MM.1S (cell line): Measurements from ENCODE around the gene CPXM2.

Experiments
- DNase-seq: peaks from one replicate; pipeline ENCODE4 v3.0.0-alpha.2; 2015
- H2AFZ ChIP-seq: fragments of 300-600 bp; sonication (generic); 2 replicates; pipeline ENCODE4 v1.6.0; 2016; ENCODE audit warnings: antibody characterized with exemption, low read length
- H3F3A ChIP-seq: fragments of 300-600 bp; sonication (generic); 2 replicates; pipeline ENCODE4 v1.6.1; 2016; ENCODE audit warnings: mild to moderate bottlenecking, antibody characterized with exemption, low read length, moderate library complexity, mixed read lengths; ENCODE audit not compliant: insufficient read depth
- H3K27ac ChIP-seq: fragments of 300-600 bp; sonication (generic); 2 replicates; pipeline ENCODE4 v1.5.1; 2016; ENCODE audit warnings: mild to moderate bottlenecking, low read length
- H3K27me3 ChIP-seq: fragments of 300-600 bp; sonication (generic); replicated peaks from 2 replicates; pipeline ENCODE4 v1.6.0; 2016; ENCODE audit warnings: low read length; ENCODE audit not compliant: insufficient read depth
- H3K36me3 ChIP-seq: fragments of 300-600 bp; sonication (generic); replicated peaks from 2 replicates; pipeline ENCODE4 v1.6.1; 2016; ENCODE audit warnings: mild to moderate bottlenecking, low read length, mixed read lengths; ENCODE audit not compliant: insufficient read depth
- H3K4me1 ChIP-seq: fragments of 300-600 bp; sonication (generic); 2 replicates; pipeline ENCODE4 v1.6.1; 2016; ENCODE audit warnings: low read length, mixed read lengths
- H3K4me2 ChIP-seq: fragments of 300-600 bp; sonication (generic); 2 replicates; pipeline ENCODE4 v1.6.0; 2016; ENCODE audit warnings: low read depth, low read length
- H3K4me3 ChIP-seq: fragments of 300-600 bp; sonication (generic); 2 replicates; pipeline ENCODE4 v1.5.1; 2016; ENCODE audit warnings: low read length, mixed read lengths
- H3K79me2 ChIP-seq: fragments of 300-600 bp; sonication (generic); 2 replicates; pipeline ENCODE4 v1.6.1; 2016; ENCODE audit warnings: mixed run types, low read length, mixed read lengths
- H3K9ac ChIP-seq: fragments of 300-600 bp; sonication (generic); 2 replicates; pipeline ENCODE4 v1.6.1; 2016; ENCODE audit warnings: low read length, mixed read lengths
- H3K9me2 ChIP-seq: fragments of 300-600 bp; sonication (generic); replicated peaks from 2 replicates; pipeline ENCODE4 v1.6.1; 2016; ENCODE audit warnings: mild to moderate bottlenecking, low read length, mixed read lengths; ENCODE audit not compliant: insufficient read depth
- H3K9me3 ChIP-seq: fragments of 300-600 bp; sonication (generic); replicated peaks from 2 replicates; pipeline ENCODE4 v1.6.1; 2016; ENCODE audit warnings: mild to moderate bottlenecking, low read length, mixed read lengths; ENCODE audit not compliant: insufficient read depth
- H4K20me1 ChIP-seq: fragments of 300-600 bp; sonication (generic); 2 replicates; pipeline ENCODE4 v1.6.1; 2016; ENCODE audit warnings: mild to moderate bottlenecking, low read length, moderate library complexity, mixed read lengths; ENCODE audit not compliant: insufficient read depth
- CTCF ChIP-seq: fragments of 300-600 bp; sonication (generic); IDR thresholded peaks from 2 replicates; pipeline ENCODE4 v1.5.1; 2016; ENCODE audit warnings: antibody characterized with exemption, low read length, mixed read lengths
- EZH2 ChIP-seq: fragments of 300-600 bp; sonication (generic); optimal IDR thresholded peaks from 2 replicates; pipeline ENCODE3; 2017; ENCODE audit warnings: low read depth, mild to moderate bottlenecking, antibody characterized with exemption, low read length, mixed read lengths
- EZH2phosphoT487 ChIP-seq: fragments of 300-600 bp; sonication (generic); IDR thresholded peaks from 2 replicates; pipeline ENCODE4 v1.6.1; 2018; ENCODE audit warnings: antibody characterized with exemption, low read length

Gene CPXM2

GRCh38 chr10:123703195-123703790, 188.3 kb downstream of the CPXM2 start:
- no peaks in the 10 kb centered on the region for H3K9me2 ChIP-seq
- no peak overlapping the region for H3K27ac ChIP-seq
- no peaks in the 10 kb centered on the region for H3K4me1 ChIP-seq
- H4K20me1 ChIP-seq = no peaks in the 10 kb centered on the region
- no peaks in the 10 kb centered on the region for H3F3A ChIP-seq
- no peak overlapping the region for H3K9ac ChIP-seq
- no peaks in the 10 kb centered on the region for H3K27me3 ChIP-seq
- DNase-seq = no peak
- H3K79me2 ChIP-seq = no peaks in the 10 kb centered on the region
- no peak overlapping the region for H2AFZ ChIP-seq
- TF ChIP-seq EZH2 (no peak), EZH2phosphoT487 (no peak), CTCF (no peak)
- H3K9me3 ChIP-seq = no peaks in the 10 kb centered on the region
- H3K36me3 ChIP-seq = no peaks in the 10 kb centered on the region
- H3K4me3 ChIP-seq = no peak overlapping the region
- H3K4me2 ChIP-seq = no peak overlapping the region
